Cardiac septum (tissue), 1 donor: ENCODE results near the gene STARD9. TPM values are rescaled to one million over a fixed set of nuclear protein-coding genes. Genes with fewer than 3 reads are reported as not detected.

ENCODE experiments used
- DNase-seq: peaks from one replicate; pipeline ENCODE4 v3.0.0-alpha.2; 2020; ENCODE audit warnings: low spot score
- intact Hi-C: fragments of 100-400 bp; cut with DNase I; formaldehyde crosslinking; loops from one replicate; pipeline ENCODE4 v1.14.0; 2022
- total RNA-seq: library from RNA; stranded (reverse); fragmentation: NEBNext Ultra II Directional; extraction: Animal tissue kit (Norgen Biotek cat#: 25700); gene quantifications from one replicate; pipeline ENCODE4 v1.2.1, GENCODE V29; 2021
- donor health status: DM: no; HTN: no; CAD: no.

STARD9 gene
- total RNA-seq, 1 donor from 2014 or later, result 9.2 TPM

DNA sequence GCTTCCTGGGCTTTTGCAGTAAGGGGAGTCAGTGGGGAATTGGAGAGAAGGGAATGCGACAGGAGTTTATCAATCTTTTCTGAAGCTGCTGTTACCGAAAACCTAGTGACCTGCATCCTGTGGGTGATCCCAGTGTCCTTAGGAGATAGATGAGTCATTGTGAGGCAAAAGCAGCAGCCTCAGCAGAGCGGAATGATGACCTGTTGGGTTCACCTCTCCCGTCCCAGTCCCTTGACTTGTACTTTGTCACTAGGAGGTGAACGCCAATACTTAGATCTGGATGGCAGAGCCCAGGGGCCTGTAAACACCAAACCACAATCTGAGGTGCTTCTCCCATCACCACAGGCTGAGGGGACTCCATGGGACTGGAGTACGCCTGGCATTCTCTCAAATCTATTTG, 143.6 kb downstream of the STARD9 start:
- DNase-seq, result no peak
- intact Hi-C loops, result no loop called here

DNA sequence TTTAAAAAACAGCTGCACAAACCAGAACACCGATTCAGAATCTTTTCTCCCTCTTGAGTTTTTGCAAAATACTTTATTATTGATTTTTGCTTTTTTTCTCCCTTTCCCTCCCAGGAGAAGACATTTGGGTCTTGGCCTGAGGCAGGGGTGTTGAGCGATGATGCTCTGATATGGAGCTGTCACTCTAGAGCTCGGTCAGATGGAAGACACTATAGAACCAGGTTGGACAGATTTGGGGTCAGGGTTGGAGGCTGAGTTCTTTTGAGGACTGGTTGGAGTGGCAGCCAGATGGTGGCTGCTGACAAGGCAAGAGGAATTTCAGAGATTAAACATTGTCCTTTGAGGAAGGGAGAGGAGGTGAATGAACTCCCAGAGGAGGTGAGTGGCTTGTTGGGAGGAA, 144.7 kb downstream of the STARD9 start:
- DNase-seq, result no peak
- intact Hi-C loops, result no loop called here

DNA sequence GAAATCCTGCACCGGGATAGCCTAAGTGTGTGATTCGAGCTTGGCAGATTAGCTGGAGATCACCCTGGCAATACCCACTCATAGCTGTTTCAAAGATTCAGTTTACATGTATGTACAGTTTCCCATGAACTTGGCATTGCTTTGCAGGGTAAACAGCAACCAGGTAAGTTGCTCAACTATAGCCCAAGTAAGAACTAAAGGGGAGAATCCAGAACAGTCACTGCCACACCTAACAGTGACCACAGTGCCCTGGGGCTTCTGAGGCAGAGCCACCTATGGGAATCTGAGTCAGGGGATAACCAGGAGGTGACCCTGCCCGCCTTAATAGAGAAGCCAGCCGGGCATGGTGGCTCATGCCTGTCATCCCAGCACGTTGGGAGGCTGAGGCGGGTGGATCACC, 145.6 kb downstream of the STARD9 start:
- no peak for DNase-seq
- intact Hi-C loops, result no loop called here

DNA sequence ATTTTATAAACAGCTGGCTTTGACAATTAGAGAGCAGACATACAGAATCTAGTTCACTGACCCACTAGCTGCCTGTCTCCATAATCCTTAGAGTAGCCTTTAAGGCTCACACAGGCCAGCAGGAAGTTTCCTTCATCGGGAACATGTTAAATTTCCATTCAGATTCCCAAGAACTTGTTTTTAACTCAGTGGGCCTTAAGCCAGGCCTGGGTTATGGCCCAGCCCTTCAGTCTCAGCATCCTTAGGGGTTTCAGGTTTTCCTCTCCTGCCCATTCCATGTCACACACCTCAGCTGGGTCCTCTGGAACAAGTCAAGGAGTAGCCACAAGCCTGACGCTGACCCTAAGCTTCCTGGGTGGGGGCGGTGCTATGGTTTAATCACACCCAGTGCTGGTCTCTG, 146.5 kb downstream of the STARD9 start:
- intact Hi-C loops, result no loop called here
- DNase-seq, result no peak

DNA sequence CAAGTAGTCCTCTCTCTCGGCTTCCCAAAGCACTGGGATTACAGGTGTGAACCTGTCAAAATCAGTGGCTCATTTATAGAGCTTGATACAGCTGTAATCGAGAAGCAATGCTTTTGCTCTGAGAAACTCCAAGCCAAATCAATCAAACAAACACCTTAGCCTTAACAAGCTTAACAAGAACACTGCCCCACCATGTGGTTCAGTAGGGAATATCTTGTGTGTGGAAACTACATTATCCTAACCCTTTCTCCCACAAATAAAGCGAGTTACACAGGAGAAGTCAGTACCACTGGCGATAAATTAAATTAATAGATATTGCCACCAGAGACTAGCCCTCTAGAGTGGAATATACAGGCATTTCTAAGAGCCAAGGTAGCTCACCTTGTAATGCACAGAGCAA, 147.7 kb downstream of the STARD9 start:
- intact Hi-C loops, result no loop called here
- DNase-seq, result no peak

DNA sequence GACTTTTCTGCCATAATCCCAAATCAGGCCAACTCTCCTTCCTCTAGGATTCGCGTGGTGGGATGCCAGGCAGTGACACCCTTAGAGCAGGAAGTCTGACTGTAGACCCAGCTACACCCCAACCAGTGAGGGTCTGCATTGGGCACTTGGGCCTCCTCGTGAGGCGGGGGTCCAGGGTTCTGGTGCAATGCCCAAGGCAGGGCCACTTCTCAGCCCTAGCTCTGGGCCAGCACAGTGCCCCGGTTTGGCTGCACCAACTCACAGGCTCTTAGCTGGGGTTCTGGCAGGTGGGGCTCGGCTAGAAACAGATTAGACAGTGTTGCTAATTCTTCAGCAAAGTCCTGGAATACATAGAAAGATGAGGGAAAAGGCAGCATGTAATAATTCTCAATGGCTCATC, 148.9 kb downstream of the STARD9 start:
- intact Hi-C loops, result no loop called here

DNA sequence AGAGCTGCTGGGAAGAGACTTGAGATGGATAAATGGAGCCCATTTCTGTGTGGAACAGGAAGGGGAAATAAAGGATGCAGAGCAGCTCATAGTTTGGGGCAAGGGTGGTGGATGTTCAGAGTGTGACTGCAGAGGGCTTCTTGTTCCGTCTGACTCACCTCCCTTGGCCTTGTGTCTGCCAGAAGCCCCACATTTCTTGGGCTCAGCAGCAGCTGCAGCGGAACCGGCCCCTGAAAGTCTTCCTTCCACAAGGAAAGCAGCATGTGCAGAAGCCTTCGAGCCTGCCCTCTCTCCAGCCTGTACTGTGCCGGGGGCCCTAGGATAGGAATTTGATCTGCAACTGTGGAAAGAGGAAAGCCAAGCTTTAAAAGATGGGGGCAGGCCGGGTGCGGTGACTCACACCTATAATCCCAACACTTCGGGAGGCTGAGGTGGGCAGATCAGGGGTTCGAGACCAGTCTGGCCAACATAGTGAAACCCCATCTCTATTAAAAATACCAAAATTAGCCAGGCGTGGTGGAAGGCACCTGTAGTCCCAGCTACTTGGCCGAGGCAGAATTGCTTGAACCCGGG, 150.0 kb downstream of the STARD9 start:
- no peak for DNase-seq
- intact Hi-C loops, result no loop called here

More for the DNA sequence above, 148.9 kb downstream of the STARD9 start:
- no peak for DNase-seq

DNA sequence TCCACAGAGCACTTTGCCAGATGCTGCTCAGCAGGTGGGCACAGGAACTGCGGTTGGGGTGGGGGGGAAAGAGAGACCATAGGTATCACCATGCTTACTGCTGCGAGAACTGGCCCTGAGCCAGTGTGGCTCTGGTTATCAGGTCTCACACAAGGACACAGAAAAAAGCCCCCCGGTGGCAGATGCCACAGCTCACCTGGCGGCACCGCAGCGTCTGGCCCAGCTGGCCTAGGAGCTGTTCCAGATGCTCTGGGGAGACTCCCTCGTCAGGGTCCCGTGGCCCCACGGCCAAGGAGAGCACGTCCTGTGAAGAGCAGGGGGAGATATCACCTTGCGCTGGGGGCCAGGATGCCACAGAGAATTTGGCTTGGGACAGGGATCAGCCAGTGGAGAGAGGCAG, 150.7 kb downstream of the STARD9 start:
- intact Hi-C loops, result no loop called here
- no peak for DNase-seq

DNA sequence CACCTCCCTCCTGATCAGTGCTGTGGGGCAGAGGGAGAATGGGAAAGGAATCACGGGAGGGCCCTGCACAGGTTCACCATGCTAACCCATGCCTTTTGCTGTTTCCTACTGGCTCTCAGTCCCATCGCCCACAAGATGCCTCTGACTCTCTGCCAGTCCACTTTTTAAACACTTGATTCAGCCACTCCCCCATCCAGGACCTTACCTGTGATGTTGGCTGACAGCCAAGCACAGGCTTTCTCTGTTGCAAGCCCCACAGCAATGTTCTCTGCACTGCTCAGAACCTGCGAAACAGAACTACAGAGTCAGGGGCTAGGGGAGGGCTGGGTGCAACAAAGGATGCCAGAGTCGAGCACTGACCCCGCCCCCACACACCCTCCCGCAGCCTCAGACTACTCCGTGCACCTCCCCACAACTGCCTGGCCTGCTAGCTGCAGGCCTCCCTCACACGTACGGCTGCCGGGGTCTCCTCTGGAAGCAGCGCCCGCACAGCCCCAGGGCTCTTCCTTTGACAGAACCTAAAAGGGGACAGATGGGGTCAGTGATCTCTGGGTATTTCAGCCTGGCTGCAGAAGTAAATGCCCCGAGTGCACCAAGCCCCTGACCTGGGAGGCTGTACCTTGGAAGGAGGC, 152.5 kb downstream of the STARD9 start:
- DNase-seq, result peak; percentile 47
- intact Hi-C loops, result no loop called here

DNA sequence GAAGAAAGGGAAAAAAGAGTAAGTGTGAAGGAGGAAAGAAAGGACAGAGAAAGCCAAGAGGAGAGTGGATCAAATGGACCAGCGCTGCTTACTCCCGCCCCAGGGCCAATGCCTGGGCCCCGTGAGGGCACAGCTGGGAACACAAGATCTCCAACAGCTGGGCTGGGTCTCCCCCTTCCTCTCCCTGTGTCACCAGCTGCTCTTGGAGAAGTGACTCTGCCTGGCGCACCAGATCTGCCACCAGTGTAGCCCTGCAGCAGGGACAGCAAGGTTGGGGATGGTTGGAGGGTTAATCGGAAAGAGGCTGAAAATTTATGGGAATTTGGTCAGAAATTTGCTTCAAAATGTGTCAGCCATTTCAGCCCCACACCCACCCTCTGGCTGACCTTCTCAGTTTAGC, 153.2 kb downstream of the STARD9 start:
- intact Hi-C loops, result no loop called here
- peak; percentile 36 for DNase-seq

DNA sequence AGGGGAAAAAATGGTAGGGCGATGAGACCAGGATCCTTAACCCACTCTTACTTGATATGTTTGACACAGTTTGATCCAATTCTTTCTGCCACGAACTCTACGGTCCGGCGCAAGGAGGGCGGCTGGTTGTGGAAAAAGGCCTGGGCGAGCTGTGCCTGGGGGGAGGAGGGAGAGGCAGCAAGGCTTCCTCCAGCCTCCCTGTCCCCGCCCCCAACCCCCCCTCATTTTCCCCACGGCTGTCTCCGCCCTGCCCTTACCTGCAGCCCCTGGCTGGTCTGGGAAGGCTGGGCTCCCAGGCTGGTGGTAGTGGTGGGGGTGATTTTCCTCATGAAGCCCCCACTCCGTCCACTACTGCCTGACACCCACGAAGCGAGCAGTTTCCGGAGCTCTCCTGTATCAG, 153.6 kb downstream of the STARD9 start:
- intact Hi-C loops, result no loop called here
- no peak for DNase-seq

DNA sequence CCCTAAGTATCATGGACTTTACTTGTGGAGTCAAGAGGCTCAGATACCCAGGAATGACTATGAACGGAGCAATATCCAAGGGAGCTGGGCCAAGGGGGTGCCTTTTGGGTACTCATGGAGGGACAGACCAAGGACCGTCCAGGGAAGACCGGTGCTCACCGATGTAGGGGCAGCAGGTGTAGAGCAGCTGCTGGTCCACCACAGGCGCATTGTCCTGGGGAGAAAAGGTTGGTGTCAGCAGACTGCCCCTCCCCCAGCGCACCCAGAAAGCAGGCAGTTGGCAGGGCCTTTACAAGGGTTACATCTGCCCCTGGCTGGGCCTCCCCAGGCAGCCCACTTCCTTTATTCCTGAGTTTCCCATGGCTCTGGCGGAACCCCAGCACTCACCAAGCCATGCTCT, 154.0 kb downstream of the STARD9 start:
- intact Hi-C loops, result no loop called here

DNA sequence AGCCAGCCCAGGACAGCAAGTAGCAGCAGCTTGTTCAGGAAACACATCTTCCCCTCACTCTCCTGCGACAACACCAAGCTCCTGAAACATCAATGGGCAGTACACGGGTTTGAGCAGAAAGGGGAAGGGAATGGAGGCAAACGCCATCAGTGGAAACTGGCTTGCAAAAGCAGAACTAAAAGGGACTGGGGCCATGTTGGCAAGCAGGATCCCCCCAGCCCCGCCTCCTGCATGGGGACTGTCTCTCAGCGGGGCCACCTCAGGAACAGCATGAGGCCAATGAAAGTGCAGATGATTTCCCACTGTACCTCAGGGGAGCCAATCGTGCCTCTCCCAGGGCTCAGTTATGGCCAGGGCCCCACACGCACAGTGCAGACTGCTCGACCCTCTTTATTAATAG, 154.7 kb downstream of the STARD9 start:
- peak; percentile 54 for DNase-seq
- intact Hi-C loops, result no loop called here

More for the DNA sequence above, 154.0 kb downstream of the STARD9 start:
- peak; percentile 44 for DNase-seq

DNA sequence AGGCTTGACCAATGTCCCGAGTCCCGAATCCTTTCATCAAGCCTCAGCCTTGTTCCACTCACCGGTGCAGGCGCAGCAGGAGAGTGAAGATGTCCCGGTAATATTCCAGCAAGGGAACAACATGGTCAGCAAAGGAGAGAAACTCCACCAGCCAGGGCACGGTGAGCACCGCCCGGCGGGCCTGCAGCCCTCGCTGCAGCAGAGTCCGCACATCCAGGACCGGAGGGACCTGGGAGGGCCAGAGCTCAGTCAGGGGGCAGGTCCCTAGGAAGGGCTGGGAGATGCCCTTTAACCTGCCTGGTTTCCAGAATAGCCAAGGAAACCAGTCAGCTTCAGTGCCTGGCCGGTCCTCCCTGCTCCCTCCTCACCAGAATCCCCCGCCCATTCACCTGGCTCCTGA, 155.1 kb downstream of the STARD9 start:
- no peak for DNase-seq
- intact Hi-C loops, result no loop called here

DNA sequence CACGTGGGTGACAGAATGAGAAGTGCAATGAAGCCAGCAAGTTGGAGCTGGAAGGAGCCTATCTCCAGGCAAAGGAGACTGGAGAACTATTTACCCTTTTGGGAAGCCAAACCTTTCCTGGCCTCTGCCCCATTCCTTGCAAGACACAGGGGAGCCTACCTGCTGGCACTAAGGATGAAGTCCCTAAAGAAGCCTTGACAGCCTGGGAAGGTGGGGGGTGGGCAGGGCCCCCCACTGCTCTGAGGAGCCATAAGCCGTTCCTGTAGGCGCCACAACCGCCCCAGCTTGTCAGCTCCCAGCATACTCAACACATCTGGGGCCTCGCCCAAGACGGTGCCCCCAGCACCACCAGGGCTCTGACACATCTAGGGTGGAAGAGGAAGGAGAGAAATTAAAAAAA, 156.1 kb downstream of the STARD9 start:
- DNase-seq, result peak; percentile 39
- intact Hi-C loops, result no loop called here

DNA sequence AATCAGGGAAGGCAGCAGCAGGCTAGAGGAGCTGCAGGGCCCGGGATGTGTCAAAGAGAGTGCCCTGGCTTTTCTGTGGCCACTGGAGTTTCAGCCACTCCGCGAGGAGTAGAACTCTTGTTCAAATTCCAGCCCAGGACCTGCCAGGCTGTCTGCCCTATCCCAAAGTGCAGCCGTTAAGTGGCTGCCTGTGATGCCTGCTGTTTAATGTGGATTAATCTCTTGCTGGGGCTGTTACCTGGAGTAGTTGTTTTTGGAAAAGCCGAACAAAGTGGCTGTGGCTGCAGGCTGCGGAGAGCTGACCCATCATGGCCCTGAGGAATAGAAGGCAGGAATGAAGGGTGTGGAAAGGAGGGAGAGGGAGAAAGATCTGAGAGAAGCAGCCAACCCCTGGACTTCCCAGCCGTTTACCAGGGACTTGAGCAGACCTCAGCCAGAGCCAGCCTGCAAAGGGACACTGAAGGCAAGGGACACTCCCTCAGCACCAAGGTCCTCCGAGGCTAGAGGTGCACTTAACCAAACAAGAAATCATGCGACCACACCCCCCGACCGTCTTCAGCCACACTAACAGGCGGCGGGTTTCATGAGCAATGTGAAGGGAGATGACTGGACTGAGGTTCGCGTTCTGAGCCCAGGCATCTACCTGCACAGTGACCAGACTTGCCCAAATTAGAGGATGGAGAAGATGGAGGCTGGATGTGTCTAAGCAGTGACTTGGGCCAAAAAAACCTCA, 156.9 kb downstream of the STARD9 start:
- peak; percentile 46 for DNase-seq
- intact Hi-C loops, result no loop called here

DNA sequence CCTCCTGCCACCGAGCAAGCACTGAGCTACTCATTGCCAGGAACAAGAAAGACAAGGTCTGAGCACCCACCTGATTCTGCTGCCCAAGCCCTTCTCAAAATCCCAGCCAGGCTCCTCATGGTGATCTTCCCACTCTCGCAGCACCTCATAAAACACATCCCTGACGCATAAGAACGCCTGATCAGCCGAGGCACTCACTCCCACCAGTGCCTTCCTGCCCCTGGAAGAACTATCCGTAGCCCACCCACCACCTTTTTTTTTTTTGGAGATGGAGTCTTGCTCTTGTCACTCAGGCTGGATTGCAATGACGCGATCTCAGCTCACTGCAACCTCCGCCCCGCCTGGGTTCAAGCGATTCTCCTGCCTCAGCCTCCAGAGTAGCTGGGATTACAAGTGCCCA, 157.6 kb downstream of the STARD9 start:
- no peak for DNase-seq
- intact Hi-C loops, result no loop called here

DNA sequence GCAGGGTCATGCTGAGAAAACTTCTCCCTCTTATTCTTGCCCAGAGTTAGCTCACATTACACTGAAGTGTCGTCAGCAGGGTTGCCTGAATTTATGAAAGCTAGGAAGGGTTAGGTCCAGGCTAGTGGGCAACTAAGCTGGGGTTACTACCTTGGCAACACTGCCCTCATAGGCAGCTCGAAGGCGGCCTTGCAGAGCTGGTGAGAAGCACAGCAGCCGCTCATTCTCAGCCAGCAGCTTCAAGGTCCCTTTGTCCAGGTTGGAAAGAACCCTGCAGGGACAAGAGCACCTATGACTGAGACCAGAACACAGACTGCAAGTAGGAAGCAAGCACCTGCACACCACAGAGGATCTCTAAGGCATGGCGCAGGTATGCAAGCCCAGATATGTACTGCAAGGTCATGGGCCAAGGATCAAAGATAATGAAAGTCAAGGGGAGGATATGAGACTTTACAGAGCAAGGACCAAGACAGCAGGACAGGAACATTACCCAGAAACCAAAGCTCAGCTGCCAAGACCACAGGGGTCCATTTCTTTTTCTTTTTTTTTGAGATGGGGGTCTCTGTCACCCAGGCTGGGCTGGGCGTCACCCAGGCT, 158.8 kb downstream of the STARD9 start:
- intact Hi-C loops, result no loop called here
- no peak for DNase-seq

DNA sequence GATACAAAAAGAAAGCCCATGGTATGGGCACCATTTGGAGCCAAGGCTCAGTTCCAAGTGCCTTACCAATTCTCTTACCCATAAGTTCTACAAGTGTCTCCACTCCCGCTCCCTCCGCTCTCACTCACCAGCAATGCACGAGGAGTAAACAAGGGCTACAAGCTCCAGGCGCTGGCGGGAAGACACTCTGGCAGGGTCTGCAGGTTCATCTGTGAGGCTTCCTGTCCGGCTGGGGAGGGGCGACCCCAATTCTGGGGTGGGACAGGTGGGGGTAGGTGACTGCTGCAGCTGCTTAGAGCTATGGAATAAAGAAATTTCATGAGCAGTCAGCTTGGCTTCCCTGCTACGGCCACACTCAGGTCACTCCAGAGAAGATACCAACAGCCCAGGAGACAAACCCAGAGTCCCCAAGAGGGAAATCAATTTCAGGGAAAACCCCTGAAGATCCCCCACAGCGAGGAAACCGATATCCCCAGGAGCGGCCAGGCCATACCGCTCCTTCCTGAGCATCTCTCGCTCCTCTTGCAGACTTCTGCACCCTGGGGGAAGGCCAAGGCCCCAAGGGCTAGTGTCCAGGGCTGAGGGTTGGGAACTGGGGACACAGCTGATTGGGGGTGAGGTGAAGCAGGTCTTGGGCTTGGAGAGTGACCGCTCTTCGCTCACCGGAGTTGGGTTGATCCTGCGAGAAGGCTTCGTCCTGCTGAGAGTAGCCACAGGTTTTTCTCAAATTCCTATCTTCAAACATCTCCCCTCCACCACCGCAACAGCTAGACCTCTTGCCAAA, 160.2 kb downstream of the STARD9 start:
- intact Hi-C loops, result loop anchor here (2.0 kb wide), 1 partner anchor 185 kb away; the partner anchor contains the start of gene TTBK2
- DNase-seq, result peak; percentile 65
